B cell (primary cell): ENCODE results near the gene TPRA1. TPM values are rescaled to one million over a fixed set of nuclear protein-coding genes. Genes with fewer than 3 reads are reported as not detected.

Experiments
- ATAC-seq: fragments of 200-7000 bp; cut with Tn5 transposase; one replicate; pipeline ENCODE4 v1.10.0; 2021; ENCODE audit warnings: low read depth, mild to moderate bottlenecking, moderate number of reproducible peaks, moderate library complexity
- CTCF ChIA-PET: fragments of 350-600 bp; sonication (Branson Sonifier 250); formaldehyde crosslinking; loops from one replicate; lab custom pipeline; 2021; ENCODE audit warnings: antibody characterized with exemption, inconsistent platforms; lab: Charles Lee
- POLR2A ChIA-PET: fragments of 350-600 bp; sonication (Branson Sonifier 250); formaldehyde crosslinking; loops from one replicate; lab custom pipeline; 2021; ENCODE audit warnings: antibody characterized with exemption; lab: Charles Lee
- DNase-seq: peaks from one replicate; pipeline ENCODE4 v3.0.0; 2013
- H2AFZ ChIP-seq: 2 replicates; pipeline ENCODE4 v1.6.1; 2012; ENCODE audit warnings: mild to moderate bottlenecking, low read depth, low read length; ENCODE audit not compliant: insufficient read depth, poor library complexity, severe bottlenecking
- H3K27ac ChIP-seq, 2 donors: 1 replicate in 1 of 2; 2 replicates in 1 of 2; pipeline ENCODE4 v1.5.1; 2012 to 2013; ENCODE audit warnings: low read length in 2 of 2, mild to moderate bottlenecking in 2 of 2, moderate library complexity in 1 of 2
- H3K27me3 ChIP-seq, 4 experiments: fragments of 200-600 bp in 1 of 4; sonication (generic) in 1 of 4; replicated peaks in 1 of 4; 1 replicate in 2 of 4; 2 replicates in 2 of 4; pipeline versions ENCODE4 v1.6.1 to v1.7.0; 2013 to 2016; ENCODE audit warnings: low read length in 3 of 4, mild to moderate bottlenecking in 2 of 4, mixed read lengths in 1 of 4, moderate library complexity in 1 of 4; ENCODE audit not compliant: insufficient read depth in 4 of 4, control insufficient read depth in 3 of 4; ENCODE audit errors: control extremely low read depth in 1 of 4
- H3K36me3 ChIP-seq, 2 experiments: replicated peaks in 1 of 2; 1 replicate in 1 of 2; 2 replicates in 1 of 2; pipeline versions ENCODE4 v1.6.1 to v1.7.1; 2013; ENCODE audit warnings: low read length in 1 of 2; ENCODE audit not compliant: insufficient read depth in 2 of 2, control insufficient read depth in 1 of 2; ENCODE audit errors: control extremely low read depth in 1 of 2, extremely low read depth in 1 of 2
- H3K4me1 ChIP-seq, 2 donors: fragments of 200-600 bp in 1 of 2; sonication (generic) in 1 of 2; 1 replicate in 1 of 2; 2 replicates in 1 of 2; pipeline versions ENCODE4 v1.5.1 to v1.6.1; 2013 to 2017; ENCODE audit warnings: low read length in 2 of 2; ENCODE audit not compliant: control insufficient read depth in 2 of 2, insufficient read depth in 2 of 2
- H3K4me2 ChIP-seq: replicated peaks from 2 replicates; pipeline ENCODE3; 2012; ENCODE audit warnings: mild to moderate bottlenecking, low read depth, low read length; ENCODE audit not compliant: poor library complexity, severe bottlenecking
- H3K4me3 ChIP-seq, 5 experiments: fragments of 200-600 bp in 1 of 5; sonication (generic) in 1 of 5; 1 replicate in 3 of 5; 2 replicates in 2 of 5; pipeline versions ENCODE4 v1.5.1 to v1.7.0; 2011 to 2016; ENCODE audit warnings: low read length in 4 of 5, mild to moderate bottlenecking in 4 of 5, low read depth in 2 of 5, control low read depth in 1 of 5, moderate library complexity in 1 of 5; ENCODE audit not compliant: insufficient read depth in 1 of 5; ENCODE audit errors: control extremely low read depth in 1 of 5, extremely low read depth in 1 of 5
- H3K79me2 ChIP-seq: fragments of 200-600 bp; sonication (generic); one replicate; pipeline ENCODE4 v1.6.0; 2016; ENCODE audit warnings: low read length; ENCODE audit not compliant: control insufficient read depth, insufficient read depth
- H3K9ac ChIP-seq: fragments of 200-600 bp; sonication (generic); 2 replicates; pipeline ENCODE4 v1.6.1; 2017; ENCODE audit warnings: mild to moderate bottlenecking, low read length, moderate library complexity
- H3K9me3 ChIP-seq, 3 donors: one replicate each; pipeline versions ENCODE4 v1.6.1 to v1.7.1; 2013; ENCODE audit warnings: low read length in 2 of 3; ENCODE audit not compliant: control insufficient read depth in 2 of 3, insufficient read depth in 1 of 3; ENCODE audit errors: control extremely low read depth in 1 of 3
- H4K20me1 ChIP-seq: 2 replicates; pipeline ENCODE4 v1.6.0; 2012; ENCODE audit warnings: mild to moderate bottlenecking, low read length; ENCODE audit not compliant: insufficient read depth, control insufficient read depth, poor library complexity, severe bottlenecking
- H3K27ac Mint-ChIP-seq: one replicate; pipeline ENCODE4 v1.8.0; 2021; ENCODE audit warnings: mixed read lengths
- H3K27me3 Mint-ChIP-seq: one replicate; pipeline ENCODE4 v1.8.0; 2021; ENCODE audit warnings: mixed read lengths
- H3K4me1 Mint-ChIP-seq: one replicate; pipeline ENCODE4 v1.8.0; 2021; ENCODE audit warnings: mixed read lengths
- H3K4me3 Mint-ChIP-seq: one replicate; pipeline ENCODE4 v1.8.0; 2021; ENCODE audit warnings: mixed read lengths
- H3K9me3 Mint-ChIP-seq: one replicate; pipeline ENCODE4 v1.8.0; 2022; ENCODE audit warnings: mixed read lengths; ENCODE audit not compliant: insufficient read depth
- CTCF ChIP-seq: fragments of 200-600 bp; IDR thresholded peaks from one replicate; pipeline ENCODE4 v1.8.0; 2022; ENCODE audit warnings: antibody characterized with exemption, mild to moderate bottlenecking
- EZH2 ChIP-seq: IDR thresholded peaks from 2 replicates; pipeline ENCODE4 v1.6.1; 2012; ENCODE audit warnings: borderline replicate concordance, low read depth, mild to moderate bottlenecking, moderate library complexity, low read length; ENCODE audit not compliant: insufficient read depth, poor library complexity, severe bottlenecking
- WGBS: methylation state at CpG from one replicate; pipeline ENCODE4 v1.1.5; 2013; ENCODE audit warnings: missing lambda C conversion rate; ENCODE audit not compliant: insufficient coverage; 5-methylcytosine and 5-hydroxymethylcytosine counted together
- intact Hi-C: fragments of 100-400 bp; cut with micrococcal nuclease; formaldehyde crosslinking; loops from one replicate; pipeline ENCODE4 v1.10.0; 2022
- polyA plus RNA-seq: library from polyadenylated mRNA; depleted of rRNA; stranded (reverse); fragments of >200 nt; gene quantifications from 2 replicates; pipeline ENCODE4 v1.2.3, GENCODE V29; 2012
- total RNA-seq, 2 donors: library from RNA; stranded (reverse); fragments of 120-200 nt in 1 of 2; gene quantifications; 1 replicate in 1 of 2; 2 replicates in 1 of 2; pipeline versions ENCODE4 v1.2.3 to v1.2.4, GENCODE V29; 2013 to 2022

The TPRA1 gene
- total and polyA plus RNA-seq, 2 donors (not counting 1 experiment from before 2014, with no cell fraction given) = 19.8 to 27.7 TPM

- H3K27ac ChIP-seq = no peak overlapping the region
- H3K4me1 ChIP-seq = peaks cover 0 to 4% of the 10 kb centered on the region in 2 donors
- H4K20me1 ChIP-seq = no peaks in the 10 kb centered on the region
- 69% methylated on average over 2 of the region's 2 CpGs for WGBS
- H2AFZ ChIP-seq = no peak overlapping the region
- no peak overlapping the region for H3K27ac Mint-ChIP-seq
- peaks cover 23% of the 10 kb centered on the region for H3K27me3 Mint-ChIP-seq
- H3K27me3 ChIP-seq = peaks cover 0 to 8% (median 0%) of the 10 kb centered on the region in 4 experiments
- intact Hi-C loops = no loop called here
- CTCF ChIA-PET = no interaction called here
- peaks cover 5% of the 10 kb centered on the region for H3K4me1 Mint-ChIP-seq
- ATAC-seq (no peak), DNase-seq (no peak)
- H3K36me3 ChIP-seq = no peaks in the 10 kb centered on the region
- H3K9me3 Mint-ChIP-seq = no peaks in the 10 kb centered on the region
- no peak overlapping the region for H3K4me2 ChIP-seq
- no peak for TF ChIP-seq CTCF
- TF ChIP-seq EZH2 = no peak
- POLR2A ChIA-PET = no interaction called here
- no peaks in the 10 kb centered on the region for H3K9me3 ChIP-seq
- no peak overlapping the region for H3K9ac ChIP-seq
- H3K4me3 ChIP-seq = no peak overlapping the region
- H3K79me2 ChIP-seq = no peaks in the 10 kb centered on the region
- no peak overlapping the region for H3K4me3 Mint-ChIP-seq
Measured at GRCh38 chr3:127534161-127534451, 56.4 kb downstream of the TPRA1 start.

- Mint-ChIP-seq H3K4me3 (no peak overlapping the region), H3K27me3 (peaks cover 24% of the 10 kb centered on the region), H3K9me3 (no peaks in the 10 kb centered on the region), H3K27ac (no peak overlapping the region), H3K4me1 (peaks cover 5% of the 10 kb centered on the region)
- TF ChIP-seq EZH2 (no peak), CTCF (no peak)
- H3K9ac ChIP-seq = no peak overlapping the region
- no peak overlapping the region for H3K4me2 ChIP-seq
- peaks cover 0 to 3% (median 0%) of the 10 kb centered on the region in 3 donors for H3K9me3 ChIP-seq
- DNase-seq (no peak), ATAC-seq (no peak)
- intact Hi-C loops = no loop called here
- ChIA-PET POLR2A (no interaction called here), CTCF (interaction anchor here (1.3 to 1.7 kb wide), 2 partner anchors 11 to 15 kb away, joined by 4 to 6 read pairs; no protein-coding TSS in a partner anchor)
- H3K36me3 ChIP-seq = no peaks in the 10 kb centered on the region
- H3K27ac ChIP-seq = no peak overlapping the region
- H3K4me3 ChIP-seq = no peak overlapping the region
- H2AFZ ChIP-seq = no peak overlapping the region
- peaks cover 0 to 4% of the 10 kb centered on the region in 2 donors for H3K4me1 ChIP-seq
- H4K20me1 ChIP-seq = no peaks in the 10 kb centered on the region
- 84% methylated on average over 7 of the region's 7 CpGs for WGBS
- peaks cover 0 to 8% (median 0%) of the 10 kb centered on the region in 4 experiments for H3K27me3 ChIP-seq
- no peaks in the 10 kb centered on the region for H3K79me2 ChIP-seq
Measured at GRCh38 chr3:127532561-127533203, 57.9 kb downstream of the TPRA1 start.
